Measurements from ENCODE around the gene DNAH10.

- TF ChIP-seq, protein P1, sequence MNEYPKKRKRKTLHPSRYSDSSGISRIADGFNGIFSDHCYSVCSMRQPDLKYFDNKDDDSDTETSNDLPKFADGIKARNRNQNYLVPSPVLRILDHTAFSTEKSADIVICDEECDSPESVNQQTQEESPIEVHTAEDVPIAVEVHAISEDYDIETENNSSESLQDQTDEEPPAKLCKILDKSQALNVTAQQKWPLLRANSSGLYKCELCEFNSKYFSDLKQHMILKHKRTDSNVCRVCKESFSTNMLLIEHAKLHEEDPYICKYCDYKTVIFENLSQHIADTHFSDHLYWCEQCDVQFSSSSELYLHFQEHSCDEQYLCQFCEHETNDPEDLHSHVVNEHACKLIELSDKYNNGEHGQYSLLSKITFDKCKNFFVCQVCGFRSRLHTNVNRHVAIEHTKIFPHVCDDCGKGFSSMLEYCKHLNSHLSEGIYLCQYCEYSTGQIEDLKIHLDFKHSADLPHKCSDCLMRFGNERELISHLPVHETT (CRISPR knock-in tag; conservative IDR thresholded peaks at IDR 0.05): no peak
- no peak for TF ChIP-seq POLR2AphosphoS2 (IDR thresholded peaks at IDR 0.05; ENCODE audit: low read depth, low read length)
- no peak for TF ChIP-seq CTCF (CRISPR knock-in tag; IDR thresholded peaks at IDR 0.05)
- no peak for TF ChIP-seq RAD21 (CRISPR knock-in tag; IDR thresholded peaks at IDR 0.05)
- TF ChIP-seq NR2F2 (IDR thresholded peaks at IDR 0.05; ENCODE audit: borderline replicate concordance, low read depth): no peak
- no peak for TF ChIP-seq ZSCAN12 (CRISPR knock-in tag; IDR thresholded peaks at IDR 0.05)
Measured at GRCh38 chr12:123854918-123855317, 92.8 kb downstream of the DNAH10 start.
